ENCODE measurements around the gene FAM153A.
"Not testable (repeated sequence)": the region's sequence is repeated elsewhere in the genome, so short reads cannot be mapped to it uniquely, and the experiment has no call there.

FAM153A gene

GRCh38 chr5:177782792-177783633 is at the start of gene FAM153A:
FAM153A (minus strand) TSS chr5:177782899.
- not testable (repeated sequence) for DNase-seq

GRCh38 chr5:177832287-177832686 is 49.6 kb upstream of the FAM153A start:
- DNase-seq, result not testable (repeated sequence)

GRCh38 chr5:177826073-177826472 is 43.4 kb upstream of the FAM153A start:
- DNase-seq, result not testable (repeated sequence)

GRCh38 chr5:177824776-177825175 is 42.1 kb upstream of the FAM153A start:
- not testable (repeated sequence) for DNase-seq

- not testable (repeated sequence) for DNase-seq
Measured at GRCh38 chr5:177822489-177822888, 39.8 kb upstream of the FAM153A start.

GRCh38 chr5:177819664-177820063 is 37.0 kb upstream of the FAM153A start:
- not testable (repeated sequence) for DNase-seq

- not testable (repeated sequence) for DNase-seq
Measured at GRCh38 chr5:177812814-177813425, 30.2 kb upstream of the FAM153A start.

GRCh38 chr5:177812160-177812743 is 29.6 kb upstream of the FAM153A start:
- DNase-seq, result not testable (repeated sequence)

- not testable (repeated sequence) for DNase-seq
Measured at GRCh38 chr5:177809209-177809913, 26.7 kb upstream of the FAM153A start.

GRCh38 chr5:177808420-177808819 is 25.7 kb upstream of the FAM153A start:
- DNase-seq, result not testable (repeated sequence)

GRCh38 chr5:177807265-177807664 is 24.6 kb upstream of the FAM153A start:
- DNase-seq, result not testable (repeated sequence)

GRCh38 chr5:177801427-177801826 is 18.7 kb upstream of the FAM153A start:
- not testable (repeated sequence) for DNase-seq

- DNase-seq, result not testable (repeated sequence)
Measured at GRCh38 chr5:177798237-177798840, 15.6 kb upstream of the FAM153A start.

- DNase-seq, result not testable (repeated sequence)
Measured at GRCh38 chr5:177793272-177793671, 10.6 kb upstream of the FAM153A start.

- DNase-seq, result not testable (repeated sequence)
Measured at GRCh38 chr5:177791649-177792048, 8.9 kb upstream of the FAM153A start.

GRCh38 chr5:177782169-177782568 is 530 bp downstream of the FAM153A start:
- not testable (repeated sequence) for DNase-seq

- not testable (repeated sequence) for DNase-seq
Measured at GRCh38 chr5:177771206-177771605, 11.5 kb downstream of the FAM153A start.

- not testable (repeated sequence) for DNase-seq
Measured at GRCh38 chr5:177770646-177771045, 12.1 kb downstream of the FAM153A start.

GRCh38 chr5:177763737-177764508 is 18.8 kb downstream of the FAM153A start:
- DNase-seq, result not testable (repeated sequence)

- DNase-seq, result not testable (repeated sequence)
Measured at GRCh38 chr5:177760954-177761353, 21.7 kb downstream of the FAM153A start.

GRCh38 chr5:177747354-177747753 is 35.3 kb downstream of the FAM153A start:
- DNase-seq, result not testable (repeated sequence)

GRCh38 chr5:177724858-177725257 is 57.8 kb downstream of the FAM153A start:
- not testable (repeated sequence) for DNase-seq
